ENCODE measurements around the gene FBXW5. TPM values are rescaled to one million over a fixed set of nuclear protein-coding genes. Genes with fewer than 3 reads are reported as not detected.
A peak's percentile ranks its signal among the peaks of the same experiment; 100 is the strongest.

Gene FBXW5
- total and polyA plus RNA-seq, 9 of the 15 experiments (the other 6 are each of a cell fraction or from before 2014, with no cell fraction given) = 0.21 to 128 (median 37.0) TPM

- no peak for TF ChIP-seq ZNF407 (IDR thresholded peaks at IDR 0.05; ENCODE audit: low read depth)
- TF ChIP-seq SETDB1 (IDR thresholded peaks at IDR 0.05; ENCODE audit: low read length) = no peak
- TF ChIP-seq LARP7 (IDR thresholded peaks at IDR 0.05) = no peak
- TF ChIP-seq BHLHE40 (IDR thresholded peaks at IDR 0.05; ENCODE audit: low read length) = peak; percentile 63
- TF ChIP-seq NFIC (IDR thresholded peaks at IDR 0.05) = peak; percentile 27; the same call in 1 of the 2 replicates
- TF ChIP-seq ZNF57 (CRISPR knock-in tag; IDR thresholded peaks at IDR 0.05) = no peak
- TF ChIP-seq, protein P1, sequence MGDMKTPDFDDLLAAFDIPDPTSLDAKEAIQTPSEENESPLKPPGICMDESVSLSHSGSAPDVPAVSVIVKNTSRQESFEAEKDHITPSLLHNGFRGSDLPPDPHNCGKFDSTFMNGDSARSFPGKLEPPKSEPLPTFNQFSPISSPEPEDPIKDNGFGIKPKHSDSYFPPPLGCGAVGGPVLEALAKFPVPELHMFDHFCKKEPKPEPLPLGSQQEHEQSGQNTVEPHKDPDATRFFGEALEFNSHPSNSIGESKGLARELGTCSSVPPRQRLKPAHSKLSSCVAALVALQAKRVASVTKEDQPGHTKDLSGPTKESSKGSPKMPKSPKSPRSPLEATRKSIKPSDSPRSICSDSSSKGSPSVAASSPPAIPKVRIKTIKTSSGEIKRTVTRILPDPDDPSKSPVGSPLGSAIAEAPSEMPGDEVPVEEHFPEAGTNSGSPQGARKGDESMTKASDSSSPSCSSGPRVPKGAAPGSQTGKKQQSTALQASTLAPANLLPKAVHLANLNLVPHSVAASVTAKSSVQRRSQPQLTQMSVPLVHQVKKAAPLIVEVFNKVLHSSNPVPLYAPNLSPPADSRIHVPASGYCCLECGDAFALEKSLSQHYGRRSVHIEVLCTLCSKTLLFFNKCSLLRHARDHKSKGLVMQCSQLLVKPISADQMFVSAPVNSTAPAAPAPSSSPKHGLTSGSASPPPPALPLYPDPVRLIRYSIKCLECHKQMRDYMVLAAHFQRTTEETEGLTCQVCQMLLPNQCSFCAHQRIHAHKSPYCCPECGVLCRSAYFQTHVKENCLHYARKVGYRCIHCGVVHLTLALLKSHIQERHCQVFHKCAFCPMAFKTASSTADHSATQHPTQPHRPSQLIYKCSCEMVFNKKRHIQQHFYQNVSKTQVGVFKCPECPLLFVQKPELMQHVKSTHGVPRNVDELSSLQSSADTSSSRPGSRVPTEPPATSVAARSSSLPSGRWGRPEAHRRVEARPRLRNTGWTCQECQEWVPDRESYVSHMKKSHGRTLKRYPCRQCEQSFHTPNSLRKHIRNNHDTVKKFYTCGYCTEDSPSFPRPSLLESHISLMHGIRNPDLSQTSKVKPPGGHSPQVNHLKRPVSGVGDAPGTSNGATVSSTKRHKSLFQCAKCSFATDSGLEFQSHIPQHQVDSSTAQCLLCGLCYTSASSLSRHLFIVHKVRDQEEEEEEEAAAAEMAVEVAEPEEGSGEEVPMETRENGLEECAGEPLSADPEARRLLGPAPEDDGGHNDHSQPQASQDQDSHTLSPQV (IDR thresholded peaks at IDR 0.05) = peak; percentile 51
- TF ChIP-seq KAT8 (IDR thresholded peaks at IDR 0.05; ENCODE audit: low read depth) = no peak
- peak; percentile 61 for TF ChIP-seq FIP1L1 (IDR thresholded peaks at IDR 0.05; ENCODE audit: low read depth, low read length, poor library complexity, severe bottlenecking)
- TF ChIP-seq SMARCE1 (IDR thresholded peaks at IDR 0.05) = peak; percentile 82
- no peak for TF ChIP-seq THAP7 (CRISPR knock-in tag; IDR thresholded peaks at IDR 0.05)
- TF ChIP-seq EP400 (IDR thresholded peaks at IDR 0.05) = peak; percentile 77
- TF ChIP-seq RBM22 (IDR thresholded peaks at IDR 0.05; ENCODE audit: low read depth, low read length, poor library complexity, severe bottlenecking) = peak; percentile 80
- no peak for TF ChIP-seq RBM14 (IDR thresholded peaks at IDR 0.05; ENCODE audit: borderline replicate concordance, insufficient read depth, low read depth, low read length)
- TF ChIP-seq HNRNPL (IDR thresholded peaks at IDR 0.05; ENCODE audit: low read depth, low read length) = no peak
- TF ChIP-seq XRCC5 (IDR thresholded peaks at IDR 0.05; ENCODE audit: low read depth, low read length) = peak; percentile 95
Observed at GRCh38 chr9:136944519-136945332, at the start of gene FBXW5, which contains the start of gene C8G (continued).

All from K562 (cell line).